ENCODE data around the gene BUD23. TPM values are rescaled to one million over a fixed set of nuclear protein-coding genes. Genes with fewer than 3 reads are reported as not detected.

The BUD23 gene
- total and polyA plus RNA-seq, 4 donors = 19.1 to 52.6 (median 37.8) TPM

DNA sequence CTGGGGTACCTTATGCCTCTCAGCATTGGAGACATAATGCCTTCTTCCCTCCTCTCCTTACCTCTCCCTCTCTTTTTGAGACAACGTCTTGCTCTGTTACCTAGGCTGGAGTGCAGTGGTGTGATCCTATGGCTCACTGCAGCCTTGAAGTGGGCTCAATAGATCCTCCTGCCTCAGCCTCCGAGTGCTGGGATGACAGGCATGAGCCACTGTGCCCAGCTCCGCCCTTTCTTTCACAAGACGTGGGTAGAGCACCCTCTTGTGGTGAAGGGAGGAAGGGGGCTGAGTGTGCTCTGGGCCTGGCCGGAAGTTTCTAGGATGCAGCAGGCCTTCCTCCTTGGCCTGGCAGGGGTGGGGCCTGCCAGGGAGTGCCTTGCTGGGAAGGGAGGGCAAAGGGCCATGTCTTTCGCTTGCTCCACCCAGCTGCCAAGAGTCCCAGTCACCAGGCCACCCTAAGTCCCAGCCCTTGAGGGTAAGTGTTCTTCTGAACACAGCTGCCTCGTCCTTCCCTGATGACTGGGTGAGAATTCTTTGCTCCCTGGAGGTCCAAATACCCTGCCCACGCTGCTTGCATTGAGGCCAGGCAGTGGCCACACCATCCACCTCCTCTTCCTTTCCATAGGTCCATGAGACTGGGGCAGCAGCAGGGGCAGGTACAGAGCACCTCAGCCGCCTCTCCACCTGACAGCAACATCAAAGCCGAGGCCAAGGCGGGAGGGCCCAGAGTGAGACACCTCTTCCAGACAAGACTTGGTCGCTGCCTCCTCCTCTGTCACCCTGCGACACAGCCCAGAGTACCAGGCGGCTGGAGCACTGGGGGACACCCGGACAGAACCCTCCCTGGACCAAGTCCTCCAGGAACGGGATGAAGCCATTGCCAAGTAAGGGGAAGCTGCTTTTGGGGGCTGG, 51.5 kb downstream of the BUD23 start:
- DNase-seq (ENCODE audit: low spot score) = peak; percentile 79
- Histone ChIP-seq H3K9me3 (ENCODE audit: control insufficient read depth in 4 of 4, low read length in 3 of 4) (no peaks in the 10 kb centered on the region), H3K27ac (ENCODE audit: low read depth in 1 of 2, low read length in 2 of 2) (no peak overlapping the region), H3K9ac (ENCODE audit: low read depth in 1 of 2, low read length in 2 of 2) (no peak overlapping the region), H3K27me3 (ENCODE audit: control insufficient read depth in 4 of 4, insufficient read depth in 4 of 4, low read length in 3 of 4) (no peaks in the 10 kb centered on the region), H3K36me3 (ENCODE audit: control insufficient read depth in 4 of 4, insufficient read depth in 3 of 4, low read depth in 1 of 4, low read length in 3 of 4) (peaks cover 0 to 15% (median under 1%) of the 10 kb centered on the region in 4 donors), H3K4me1 (ENCODE audit: control insufficient read depth in 4 of 4, insufficient read depth in 4 of 4, low read length in 3 of 4) (peaks cover 0 to 14% (median 6%) of the 10 kb centered on the region in 4 donors), H3K4me3 (ENCODE audit: low read depth in 1 of 3, low read length in 3 of 3) (no peak overlapping the region)
- WGBS = 65% methylated on average over 16 of the region's 16 CpGs
- peak; percentile 26 for TF ChIP-seq SP1 (IDR thresholded peaks at IDR 0.05)
- TF ChIP-seq NR2F2 (IDR thresholded peaks at IDR 0.05) = no peak
- no peak for TF ChIP-seq HNF4G (IDR thresholded peaks at IDR 0.05)
- TF ChIP-seq, protein P1, sequence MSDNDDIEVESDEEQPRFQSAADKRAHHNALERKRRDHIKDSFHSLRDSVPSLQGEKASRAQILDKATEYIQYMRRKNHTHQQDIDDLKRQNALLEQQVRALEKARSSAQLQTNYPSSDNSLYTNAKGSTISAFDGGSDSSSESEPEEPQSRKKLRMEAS (IDR thresholded peaks at IDR 0.05) = no peak
- TF ChIP-seq, protein P2, sequence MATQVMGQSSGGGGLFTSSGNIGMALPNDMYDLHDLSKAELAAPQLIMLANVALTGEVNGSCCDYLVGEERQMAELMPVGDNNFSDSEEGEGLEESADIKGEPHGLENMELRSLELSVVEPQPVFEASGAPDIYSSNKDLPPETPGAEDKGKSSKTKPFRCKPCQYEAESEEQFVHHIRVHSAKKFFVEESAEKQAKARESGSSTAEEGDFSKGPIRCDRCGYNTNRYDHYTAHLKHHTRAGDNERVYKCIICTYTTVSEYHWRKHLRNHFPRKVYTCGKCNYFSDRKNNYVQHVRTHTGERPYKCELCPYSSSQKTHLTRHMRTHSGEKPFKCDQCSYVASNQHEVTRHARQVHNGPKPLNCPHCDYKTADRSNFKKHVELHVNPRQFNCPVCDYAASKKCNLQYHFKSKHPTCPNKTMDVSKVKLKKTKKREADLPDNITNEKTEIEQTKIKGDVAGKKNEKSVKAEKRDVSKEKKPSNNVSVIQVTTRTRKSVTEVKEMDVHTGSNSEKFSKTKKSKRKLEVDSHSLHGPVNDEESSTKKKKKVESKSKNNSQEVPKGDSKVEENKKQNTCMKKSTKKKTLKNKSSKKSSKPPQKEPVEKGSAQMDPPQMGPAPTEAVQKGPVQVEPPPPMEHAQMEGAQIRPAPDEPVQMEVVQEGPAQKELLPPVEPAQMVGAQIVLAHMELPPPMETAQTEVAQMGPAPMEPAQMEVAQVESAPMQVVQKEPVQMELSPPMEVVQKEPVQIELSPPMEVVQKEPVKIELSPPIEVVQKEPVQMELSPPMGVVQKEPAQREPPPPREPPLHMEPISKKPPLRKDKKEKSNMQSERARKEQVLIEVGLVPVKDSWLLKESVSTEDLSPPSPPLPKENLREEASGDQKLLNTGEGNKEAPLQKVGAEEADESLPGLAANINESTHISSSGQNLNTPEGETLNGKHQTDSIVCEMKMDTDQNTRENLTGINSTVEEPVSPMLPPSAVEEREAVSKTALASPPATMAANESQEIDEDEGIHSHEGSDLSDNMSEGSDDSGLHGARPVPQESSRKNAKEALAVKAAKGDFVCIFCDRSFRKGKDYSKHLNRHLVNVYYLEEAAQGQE (IDR thresholded peaks at IDR 0.05) = no peak
- no peak for TF ChIP-seq RXRA (IDR thresholded peaks at IDR 0.05)
- no peak for TF ChIP-seq JUND (IDR thresholded peaks at IDR 0.05)
- TF ChIP-seq FOXA1 (IDR thresholded peaks at IDR 0.05) = no peak
- TF ChIP-seq YY1 (IDR thresholded peaks at IDR 0.05) = no peak
- TF ChIP-seq TAF1 (conservative IDR thresholded peaks at IDR 0.05) = no peak
- TF ChIP-seq, protein P3, sequence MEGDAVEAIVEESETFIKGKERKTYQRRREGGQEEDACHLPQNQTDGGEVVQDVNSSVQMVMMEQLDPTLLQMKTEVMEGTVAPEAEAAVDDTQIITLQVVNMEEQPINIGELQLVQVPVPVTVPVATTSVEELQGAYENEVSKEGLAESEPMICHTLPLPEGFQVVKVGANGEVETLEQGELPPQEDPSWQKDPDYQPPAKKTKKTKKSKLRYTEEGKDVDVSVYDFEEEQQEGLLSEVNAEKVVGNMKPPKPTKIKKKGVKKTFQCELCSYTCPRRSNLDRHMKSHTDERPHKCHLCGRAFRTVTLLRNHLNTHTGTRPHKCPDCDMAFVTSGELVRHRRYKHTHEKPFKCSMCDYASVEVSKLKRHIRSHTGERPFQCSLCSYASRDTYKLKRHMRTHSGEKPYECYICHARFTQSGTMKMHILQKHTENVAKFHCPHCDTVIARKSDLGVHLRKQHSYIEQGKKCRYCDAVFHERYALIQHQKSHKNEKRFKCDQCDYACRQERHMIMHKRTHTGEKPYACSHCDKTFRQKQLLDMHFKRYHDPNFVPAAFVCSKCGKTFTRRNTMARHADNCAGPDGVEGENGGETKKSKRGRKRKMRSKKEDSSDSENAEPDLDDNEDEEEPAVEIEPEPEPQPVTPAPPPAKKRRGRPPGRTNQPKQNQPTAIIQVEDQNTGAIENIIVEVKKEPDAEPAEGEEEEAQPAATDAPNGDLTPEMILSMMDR (IDR thresholded peaks at IDR 0.05; ENCODE audit: low read depth, low read length, missing input control) = peak; percentile 79
- no peak for TF ChIP-seq EGR1 (IDR thresholded peaks at IDR 0.05; ENCODE audit: low read depth in 2 of 2)
- TF ChIP-seq FOXA2 (IDR thresholded peaks at IDR 0.05) = no peak
- TF ChIP-seq RAD21 (IDR thresholded peaks at IDR 0.05) = peak; percentile 81 to 95
- TF ChIP-seq HNF4A (conservative IDR thresholded peaks at IDR 0.05) = peak in 1 of 2 donors; percentile 7
- TF ChIP-seq, protein P4, sequence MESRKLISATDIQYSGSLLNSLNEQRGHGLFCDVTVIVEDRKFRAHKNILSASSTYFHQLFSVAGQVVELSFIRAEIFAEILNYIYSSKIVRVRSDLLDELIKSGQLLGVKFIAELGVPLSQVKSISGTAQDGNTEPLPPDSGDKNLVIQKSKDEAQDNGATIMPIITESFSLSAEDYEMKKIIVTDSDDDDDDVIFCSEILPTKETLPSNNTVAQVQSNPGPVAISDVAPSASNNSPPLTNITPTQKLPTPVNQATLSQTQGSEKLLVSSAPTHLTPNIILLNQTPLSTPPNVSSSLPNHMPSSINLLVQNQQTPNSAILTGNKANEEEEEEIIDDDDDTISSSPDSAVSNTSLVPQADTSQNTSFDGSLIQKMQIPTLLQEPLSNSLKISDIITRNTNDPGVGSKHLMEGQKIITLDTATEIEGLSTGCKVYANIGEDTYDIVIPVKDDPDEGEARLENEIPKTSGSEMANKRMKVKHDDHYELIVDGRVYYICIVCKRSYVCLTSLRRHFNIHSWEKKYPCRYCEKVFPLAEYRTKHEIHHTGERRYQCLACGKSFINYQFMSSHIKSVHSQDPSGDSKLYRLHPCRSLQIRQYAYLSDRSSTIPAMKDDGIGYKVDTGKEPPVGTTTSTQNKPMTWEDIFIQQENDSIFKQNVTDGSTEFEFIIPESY (IDR thresholded peaks at IDR 0.05) = no peak
- TF ChIP-seq, protein P5, sequence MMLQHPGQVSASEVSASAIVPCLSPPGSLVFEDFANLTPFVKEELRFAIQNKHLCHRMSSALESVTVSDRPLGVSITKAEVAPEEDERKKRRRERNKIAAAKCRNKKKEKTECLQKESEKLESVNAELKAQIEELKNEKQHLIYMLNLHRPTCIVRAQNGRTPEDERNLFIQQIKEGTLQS (IDR thresholded peaks at IDR 0.05) = no peak
- TF ChIP-seq GABPA (IDR thresholded peaks at IDR 0.05 in 1 of 2, conservative IDR thresholded peaks at IDR 0.05 in 1 of 2) = no peak
